HG03280 (cell line): ENCODE data around the gene TLR9.
A peak's percentile ranks its signal among the peaks of the same experiment; 100 is the strongest.

ENCODE experiments used
- ATAC-seq: cut with Tn5 transposase; IDR thresholded peaks from one replicate; pipeline ENCODE4 v1.9.1; 2021; ENCODE audit warnings: mild to moderate bottlenecking, moderate library complexity; ENCODE audit not compliant: unreplicated experiment

TLR9 gene

DNA sequence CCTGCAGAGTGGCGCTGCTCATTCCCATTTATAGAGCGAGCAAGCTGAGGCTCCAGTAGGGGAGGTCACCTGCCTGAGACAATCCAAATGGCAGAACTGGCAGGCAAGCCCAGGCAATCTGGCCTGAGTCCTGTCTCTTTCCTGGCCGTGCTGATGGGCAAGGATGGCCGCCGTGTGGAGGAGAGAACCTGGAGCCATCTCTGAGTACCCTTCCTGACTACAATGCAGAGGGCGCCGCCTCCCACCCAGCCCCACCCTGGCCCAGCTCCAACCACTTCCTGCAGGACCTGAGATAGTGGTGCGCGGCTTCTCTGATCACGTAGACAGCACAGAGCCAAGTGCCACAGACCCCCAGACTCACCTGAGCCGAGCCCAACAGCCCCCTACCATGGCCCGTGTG, 7.0 kb downstream of the TLR9 start:
- no peak for ATAC-seq

DNA sequence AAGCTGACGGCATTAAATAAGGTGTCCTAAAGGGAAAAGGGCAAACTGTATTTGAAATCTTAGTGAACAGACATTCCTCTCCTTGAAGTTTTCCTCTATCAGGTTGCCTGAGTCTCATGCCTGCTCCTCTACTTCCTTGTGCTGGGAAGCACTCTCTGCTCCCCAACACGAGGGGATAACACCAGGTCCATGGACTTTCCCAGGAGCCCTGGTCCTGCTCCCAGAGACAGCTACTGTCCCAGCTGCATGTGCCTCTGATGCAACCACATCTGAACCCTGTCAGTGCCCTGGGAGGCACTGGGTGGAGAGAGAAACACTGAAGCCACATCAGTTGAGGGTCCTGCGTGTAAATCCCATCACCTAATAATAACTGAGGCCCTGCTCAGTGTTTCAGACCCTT, 7.4 kb downstream of the TLR9 start:
- ATAC-seq = no peak

DNA sequence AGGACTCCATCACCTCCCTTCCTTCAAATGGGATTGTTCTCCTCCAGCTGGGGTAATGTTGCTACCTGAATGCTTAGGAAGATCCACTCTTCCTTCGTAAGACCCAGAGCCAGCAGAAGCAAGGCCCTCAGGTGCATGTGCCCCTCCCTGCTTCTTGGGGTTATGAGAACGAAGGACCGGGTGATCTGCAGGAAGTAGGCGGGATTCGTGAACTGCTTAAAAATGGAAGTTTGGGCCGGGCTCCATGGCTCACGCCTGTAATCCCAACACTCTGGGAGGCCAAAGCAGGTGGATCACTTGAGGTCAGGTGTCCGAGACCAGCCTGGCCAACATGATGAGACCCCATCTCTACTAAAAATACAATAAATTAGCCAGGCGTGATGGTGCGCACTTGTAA, 8.0 kb downstream of the TLR9 start:
- ATAC-seq = no peak

DNA sequence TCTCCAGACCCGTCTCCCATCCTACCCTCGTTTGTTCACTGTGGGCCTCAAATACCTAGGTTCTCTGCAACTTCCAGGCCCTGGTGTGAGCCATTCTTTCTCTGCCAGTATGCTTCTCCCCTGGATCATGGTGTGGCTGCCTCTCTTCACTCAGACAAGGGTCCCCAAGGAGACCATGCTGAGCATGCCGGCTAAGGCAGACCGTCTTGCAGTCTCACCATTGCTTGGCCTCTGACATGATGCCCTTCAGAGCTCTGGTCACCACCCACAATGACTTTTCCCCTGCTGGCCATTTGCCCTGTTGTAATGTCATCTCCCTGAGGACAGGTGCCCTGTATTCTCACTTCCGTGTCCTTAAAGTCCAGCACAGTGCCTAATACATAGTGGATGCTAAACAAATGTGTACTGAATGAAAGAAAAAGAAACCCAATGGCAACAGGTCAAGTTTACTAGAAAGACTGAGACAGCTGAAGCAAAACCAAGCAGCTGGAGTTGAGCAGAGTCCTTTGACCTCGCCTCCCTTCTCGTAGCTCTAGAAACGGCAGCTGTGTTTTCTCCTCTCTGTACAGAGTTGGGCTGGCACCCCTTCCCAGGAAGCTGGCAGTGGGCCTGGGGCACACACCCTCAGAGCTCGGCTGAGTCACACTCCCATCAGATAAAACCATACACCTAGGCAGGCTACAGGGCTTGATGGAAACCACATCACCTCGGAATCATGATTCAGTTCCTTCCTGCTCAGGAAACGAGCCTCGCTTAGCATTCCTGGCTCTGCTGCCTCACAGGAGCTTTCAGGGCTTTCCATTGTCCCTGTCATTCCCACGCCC, 8.6 kb downstream of the TLR9 start:
- no peak for ATAC-seq

DNA sequence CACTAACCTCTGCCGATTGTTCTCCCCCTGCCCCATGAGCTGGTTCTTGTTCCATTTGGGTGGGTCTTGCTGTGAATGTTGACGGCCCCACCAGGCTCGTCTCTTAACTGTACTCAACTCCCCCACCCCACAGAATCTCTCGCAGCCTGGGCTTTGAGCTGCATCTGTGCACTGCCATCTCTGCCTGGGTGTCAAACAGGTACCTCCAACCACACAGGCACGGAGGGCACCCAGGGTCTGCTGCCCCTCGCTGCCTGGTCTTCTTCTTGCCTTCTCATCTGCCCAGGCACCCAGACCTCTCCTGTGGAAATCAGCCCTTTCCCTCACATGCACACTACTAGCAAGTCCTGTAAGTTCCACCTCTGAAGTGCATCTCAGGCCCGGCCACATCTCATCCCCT, 10.1 kb downstream of the TLR9 start:
- ATAC-seq = no peak

DNA sequence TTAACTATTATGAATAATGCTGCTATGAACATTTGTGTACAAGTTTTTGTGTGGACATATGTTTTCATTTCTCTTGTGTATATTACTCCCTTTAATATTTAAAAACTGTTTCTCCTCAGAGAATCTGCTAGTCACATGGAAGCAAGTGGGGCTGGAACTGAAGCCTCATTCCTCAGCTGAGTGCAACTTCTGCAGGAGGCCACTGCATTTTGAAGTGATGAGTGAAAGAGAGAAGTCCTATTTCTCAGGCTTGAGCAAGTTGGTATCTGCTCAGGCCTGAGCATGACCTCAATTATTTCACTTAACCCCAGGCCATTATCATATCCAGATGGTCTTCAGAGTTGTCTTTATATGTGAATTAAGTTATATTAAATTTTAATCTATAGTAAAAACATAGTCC, 11.5 kb downstream of the TLR9 start:
- ATAC-seq = no peak

DNA sequence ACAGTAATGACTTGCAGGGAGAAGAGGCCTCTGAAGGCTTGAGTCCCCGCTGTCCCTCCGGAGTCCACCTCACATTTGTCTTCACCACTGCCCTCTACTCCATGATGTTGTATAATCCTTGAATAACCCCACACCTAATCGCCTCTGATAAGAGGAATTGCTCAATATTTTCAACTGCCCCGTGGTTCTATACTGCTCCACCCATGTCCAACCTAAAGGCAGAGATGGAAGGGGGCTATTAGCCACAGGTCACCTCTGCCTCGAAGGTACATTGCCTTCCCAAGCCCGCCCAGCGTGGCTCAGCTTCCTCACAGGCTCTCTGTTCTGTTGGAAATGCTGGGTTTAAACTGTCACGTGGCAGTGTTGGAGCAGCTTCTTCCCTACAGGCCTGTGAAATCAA, 12.4 kb downstream of the TLR9 start:
- ATAC-seq = no peak

DNA sequence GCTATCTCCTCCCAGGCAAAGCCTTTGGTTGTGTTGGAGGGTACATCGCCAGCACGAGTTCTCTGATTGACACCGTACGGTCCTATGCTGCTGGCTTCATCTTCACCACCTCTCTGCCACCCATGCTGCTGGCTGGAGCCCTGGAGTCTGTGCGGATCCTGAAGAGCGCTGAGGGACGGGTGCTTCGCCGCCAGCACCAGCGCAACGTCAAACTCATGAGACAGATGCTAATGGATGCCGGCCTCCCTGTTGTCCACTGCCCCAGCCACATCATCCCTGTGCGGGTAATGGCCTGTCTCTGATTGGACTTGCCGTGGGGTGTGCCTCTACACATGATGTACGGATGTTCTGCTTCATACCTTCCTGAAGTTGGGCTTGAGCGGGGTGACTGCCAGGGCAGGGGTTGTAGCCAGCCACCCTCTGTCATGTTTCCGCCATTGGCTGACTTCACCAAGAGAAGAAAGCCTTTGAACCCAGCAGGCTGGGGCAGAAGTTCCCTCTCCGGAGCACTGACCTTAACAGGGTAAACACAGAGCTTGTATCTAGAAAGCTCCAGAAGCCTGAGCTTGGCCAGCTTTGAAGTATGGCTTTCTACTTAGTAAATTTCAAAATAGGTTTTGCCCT, 14.1 kb downstream of the TLR9 start:
- ATAC-seq = no peak

DNA sequence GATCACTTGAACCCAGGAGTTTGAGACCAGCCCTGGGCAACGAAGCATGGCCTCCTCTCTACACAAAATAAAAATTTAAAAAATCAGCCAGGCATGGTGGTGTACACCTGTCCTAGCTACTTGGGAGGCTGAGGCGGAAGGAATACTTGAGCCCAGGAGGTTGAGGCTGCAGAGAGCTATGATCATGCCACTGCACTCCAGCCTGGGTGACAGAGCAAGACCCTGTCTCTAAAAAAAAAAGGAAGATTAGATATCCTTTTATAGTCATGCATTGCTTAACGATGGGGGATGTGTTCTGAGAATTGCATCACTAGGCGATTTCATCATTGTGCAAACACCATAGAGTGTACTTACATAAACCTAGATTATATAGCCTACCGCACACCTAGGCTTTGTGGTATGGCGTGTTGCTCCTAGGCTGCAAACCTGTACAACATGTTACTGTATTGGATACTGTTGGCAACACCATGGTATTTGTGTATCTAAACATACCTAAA, 14.8 kb downstream of the TLR9 start:
- no peak for ATAC-seq

DNA sequence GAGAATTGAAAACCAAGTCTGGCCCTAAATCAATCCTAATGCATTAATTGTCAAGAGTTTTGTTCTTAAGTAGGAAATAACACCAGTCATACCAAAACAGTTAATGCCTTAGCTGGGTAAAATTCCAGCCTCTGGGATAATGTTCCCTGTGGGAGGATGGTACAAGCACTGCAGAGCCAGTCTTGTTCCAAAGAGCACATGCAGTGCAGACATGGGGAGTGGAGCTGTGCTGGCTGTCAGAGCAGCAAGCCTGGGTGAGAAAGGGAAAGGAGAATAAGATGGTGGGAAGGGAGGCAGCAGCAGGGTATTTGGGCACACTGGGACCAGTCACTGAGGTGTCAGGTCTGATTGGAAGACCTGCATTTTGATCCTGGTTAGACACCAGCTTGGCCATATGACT, 15.4 kb downstream of the TLR9 start:
- ATAC-seq = no peak

DNA sequence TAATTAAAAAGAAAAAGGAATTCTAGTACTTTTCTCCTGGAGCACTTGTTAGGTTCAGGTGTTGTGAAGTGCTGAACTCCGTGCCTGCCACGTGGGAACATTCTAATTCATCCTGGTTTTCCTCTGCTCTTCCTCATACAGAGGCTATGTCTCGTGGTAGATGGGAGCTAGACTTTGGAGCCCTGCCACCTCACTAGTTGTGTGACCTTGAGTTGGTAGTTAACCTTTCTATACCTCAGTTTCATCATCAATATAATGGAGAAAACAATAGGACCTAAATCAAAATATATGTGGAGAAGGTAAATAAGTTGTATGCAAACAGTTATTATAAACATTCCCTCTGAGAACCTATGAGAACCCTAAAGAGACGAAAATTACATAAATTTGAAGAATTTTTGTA, 16.9 kb downstream of the TLR9 start:
- no peak for ATAC-seq

DNA sequence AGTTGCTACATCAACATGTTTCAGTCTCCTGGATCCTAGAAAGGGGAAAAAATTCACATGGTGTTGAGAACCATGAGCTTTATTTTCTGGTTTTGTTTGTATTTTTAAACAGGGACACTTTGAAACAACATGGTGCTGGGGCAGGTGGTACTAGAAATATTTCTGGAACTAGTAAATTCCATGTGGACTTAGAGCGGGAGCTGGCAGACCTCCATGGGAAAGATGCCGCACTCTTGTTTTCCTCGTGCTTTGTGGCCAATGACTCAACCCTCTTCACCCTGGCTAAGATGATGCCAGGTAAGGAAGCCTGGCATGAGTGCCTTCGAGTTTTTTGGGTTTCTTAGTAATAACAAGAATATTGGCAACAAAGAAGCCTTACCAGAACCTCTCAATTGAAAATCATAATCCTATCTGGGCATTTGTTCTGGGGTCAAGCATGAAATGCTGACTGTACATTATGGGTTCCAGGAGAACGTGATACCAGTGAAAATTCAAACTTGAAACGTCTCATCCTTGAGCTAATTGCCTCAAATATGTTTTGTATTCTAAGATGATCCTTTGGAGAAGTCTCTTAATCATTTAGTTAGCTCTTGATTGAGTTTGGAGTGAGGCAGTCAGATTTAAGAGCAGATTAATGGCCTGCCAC, 19.6 kb downstream of the TLR9 start:
- ATAC-seq = no peak

DNA sequence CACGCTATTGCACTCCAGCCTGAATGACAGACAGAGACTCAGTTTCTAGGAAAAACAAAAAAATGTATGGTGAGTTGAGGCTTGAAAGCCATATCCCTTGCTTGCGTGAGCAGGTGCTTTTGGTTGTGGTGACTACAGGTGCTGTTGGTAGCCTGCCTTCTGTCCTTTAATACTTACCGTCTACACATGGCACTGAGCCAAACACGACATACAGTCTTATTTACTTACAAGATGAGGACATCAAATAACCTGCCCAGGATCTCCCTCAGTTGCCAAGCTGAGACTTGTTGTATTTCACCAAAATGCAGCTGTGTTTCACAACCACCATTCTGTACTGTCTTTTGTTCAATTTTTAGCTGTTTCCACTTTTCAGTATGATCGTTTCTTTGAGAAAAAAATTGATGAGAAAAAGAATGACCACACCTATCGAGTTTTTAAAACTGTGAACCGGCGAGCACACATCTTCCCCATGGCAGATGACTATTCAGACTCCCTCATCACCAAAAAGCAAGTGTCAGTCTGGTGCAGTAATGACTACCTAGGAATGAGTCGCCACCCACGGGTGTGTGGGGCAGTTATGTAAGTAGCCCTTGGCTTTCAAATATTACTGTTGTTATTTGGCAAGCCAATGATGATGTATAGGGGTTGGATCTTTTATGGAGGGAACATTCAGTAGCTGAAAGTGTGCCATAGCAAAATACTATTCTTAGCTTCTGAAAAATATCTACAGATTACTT, 20.9 kb downstream of the TLR9 start:
- ATAC-seq = no peak

DNA sequence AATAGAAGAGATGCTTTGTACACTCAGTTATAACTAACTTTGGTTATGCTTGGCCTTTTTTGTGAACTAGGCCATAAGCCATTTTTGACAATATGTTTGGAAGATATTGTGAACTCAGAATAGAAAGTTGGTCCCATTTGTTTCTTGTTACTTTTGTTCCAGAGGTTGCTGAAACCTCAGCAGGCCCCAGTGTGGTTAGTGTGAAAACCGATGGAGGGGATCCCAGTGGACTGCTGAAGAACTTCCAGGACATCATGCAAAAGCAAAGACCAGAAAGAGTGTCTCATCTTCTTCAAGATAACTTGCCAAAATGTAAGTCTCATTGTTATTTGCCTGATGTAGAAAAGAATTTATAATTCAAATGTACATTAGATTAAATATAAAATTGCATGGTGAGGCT, 21.7 kb downstream of the TLR9 start:
- no peak for ATAC-seq

DNA sequence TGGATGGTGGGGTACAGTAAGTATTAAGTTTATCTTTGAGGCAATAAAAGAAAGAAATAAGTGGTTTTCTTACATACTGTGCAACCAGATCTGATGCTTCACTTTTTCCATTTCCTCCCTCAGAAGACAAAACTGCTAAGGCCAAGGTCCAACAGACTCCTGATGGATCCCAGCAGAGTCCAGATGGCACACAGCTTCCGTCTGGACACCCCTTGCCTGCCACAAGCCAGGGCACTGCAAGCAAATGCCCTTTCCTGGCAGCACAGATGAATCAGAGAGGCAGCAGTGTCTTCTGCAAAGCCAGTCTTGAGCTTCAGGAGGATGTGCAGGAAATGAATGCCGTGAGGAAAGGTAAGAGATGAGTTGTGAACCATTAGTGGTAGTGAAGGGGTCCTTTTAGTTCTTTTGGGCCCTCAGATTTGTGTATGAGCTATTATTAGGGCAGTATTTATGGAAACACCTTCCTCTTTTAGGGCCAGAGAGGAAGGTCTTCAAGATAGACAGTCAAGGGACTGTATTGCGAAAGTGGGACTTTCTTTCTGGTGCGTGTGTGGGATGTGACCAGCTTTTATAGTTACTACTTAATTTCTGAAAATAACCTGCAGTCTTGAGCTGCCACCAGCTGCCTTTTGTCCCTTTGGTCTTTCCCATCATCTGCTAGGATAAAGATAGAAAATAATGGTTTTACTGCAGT, 22.9 kb downstream of the TLR9 start:
- no peak for ATAC-seq

DNA sequence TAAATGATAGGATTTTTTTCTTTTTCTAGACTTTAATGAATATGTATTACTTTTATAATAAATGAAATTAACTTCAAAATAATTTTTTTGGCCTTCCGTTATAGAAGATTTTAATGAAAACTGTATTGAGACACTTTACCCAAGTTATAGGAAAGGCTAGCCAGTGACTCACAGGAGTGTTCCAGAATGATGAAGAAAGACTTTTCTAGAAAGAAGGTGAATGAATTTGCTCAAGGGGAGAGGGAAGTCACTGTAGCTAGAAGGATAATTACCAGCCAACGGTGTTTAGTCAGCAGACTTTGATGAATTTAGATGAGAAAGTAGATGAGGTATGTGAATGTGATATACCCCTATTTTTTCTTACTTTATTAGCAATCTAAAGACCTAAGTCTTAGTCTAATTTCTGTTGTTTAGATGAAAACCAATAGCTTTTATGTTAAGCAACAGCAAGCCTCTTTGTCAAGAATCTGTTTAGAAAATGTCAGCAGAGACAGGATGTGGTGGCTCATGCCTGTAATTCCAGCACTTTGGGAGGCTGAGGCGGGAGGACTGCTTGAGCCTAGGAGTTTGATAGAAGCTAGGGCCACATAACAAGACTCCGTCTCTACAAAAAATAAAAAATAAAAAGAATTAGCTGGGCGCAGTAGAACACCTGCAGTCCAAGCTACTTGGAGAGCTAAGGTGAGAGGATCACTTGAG, 24.3 kb downstream of the TLR9 start:
- no peak for ATAC-seq

DNA sequence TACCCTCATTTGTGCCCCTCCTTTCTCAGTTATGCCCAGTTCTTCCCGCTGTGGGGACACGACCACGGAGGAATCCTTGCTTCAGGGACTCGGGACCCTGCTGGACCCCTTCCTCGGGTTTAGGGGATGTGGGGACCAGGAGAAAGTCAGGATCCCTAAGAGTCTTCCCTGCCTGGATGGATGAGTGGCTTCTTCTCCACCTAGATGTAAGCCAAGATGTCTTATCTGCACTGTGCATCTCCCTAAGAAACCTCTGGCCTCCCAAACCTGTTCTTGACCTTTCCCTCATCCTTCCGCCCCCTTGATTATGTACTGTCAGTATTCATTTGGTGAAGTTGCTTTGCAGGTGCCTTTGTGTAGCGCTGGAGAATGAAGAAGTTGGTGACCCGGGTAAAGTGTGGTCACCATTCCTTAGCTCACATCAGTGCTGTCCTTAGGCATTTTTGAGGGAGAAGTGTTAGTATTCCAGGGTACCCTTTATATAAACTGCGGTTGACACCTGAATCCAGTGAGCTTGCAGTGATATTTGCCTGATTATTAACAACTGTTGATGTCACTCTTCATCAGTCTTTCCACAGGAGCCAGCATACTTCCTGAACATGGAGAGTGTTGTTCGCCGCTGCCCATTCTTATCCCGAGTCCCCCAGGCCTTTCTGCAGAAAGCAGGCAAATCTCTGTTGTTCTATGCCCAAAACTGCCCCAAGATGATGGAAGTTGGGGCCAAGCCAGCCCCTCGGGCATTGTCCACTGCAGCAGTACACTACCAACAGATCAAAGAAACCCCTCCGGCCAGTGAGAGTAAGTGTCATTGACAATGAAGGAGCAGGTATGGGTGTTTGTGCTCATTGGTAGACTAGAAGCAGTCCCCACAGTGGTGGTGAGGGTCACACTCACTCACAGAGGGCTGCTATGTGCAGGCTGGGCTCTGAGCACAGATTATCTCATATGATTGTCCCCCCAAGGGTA, 26.5 kb downstream of the TLR9 start:
- ATAC-seq = no peak

DNA sequence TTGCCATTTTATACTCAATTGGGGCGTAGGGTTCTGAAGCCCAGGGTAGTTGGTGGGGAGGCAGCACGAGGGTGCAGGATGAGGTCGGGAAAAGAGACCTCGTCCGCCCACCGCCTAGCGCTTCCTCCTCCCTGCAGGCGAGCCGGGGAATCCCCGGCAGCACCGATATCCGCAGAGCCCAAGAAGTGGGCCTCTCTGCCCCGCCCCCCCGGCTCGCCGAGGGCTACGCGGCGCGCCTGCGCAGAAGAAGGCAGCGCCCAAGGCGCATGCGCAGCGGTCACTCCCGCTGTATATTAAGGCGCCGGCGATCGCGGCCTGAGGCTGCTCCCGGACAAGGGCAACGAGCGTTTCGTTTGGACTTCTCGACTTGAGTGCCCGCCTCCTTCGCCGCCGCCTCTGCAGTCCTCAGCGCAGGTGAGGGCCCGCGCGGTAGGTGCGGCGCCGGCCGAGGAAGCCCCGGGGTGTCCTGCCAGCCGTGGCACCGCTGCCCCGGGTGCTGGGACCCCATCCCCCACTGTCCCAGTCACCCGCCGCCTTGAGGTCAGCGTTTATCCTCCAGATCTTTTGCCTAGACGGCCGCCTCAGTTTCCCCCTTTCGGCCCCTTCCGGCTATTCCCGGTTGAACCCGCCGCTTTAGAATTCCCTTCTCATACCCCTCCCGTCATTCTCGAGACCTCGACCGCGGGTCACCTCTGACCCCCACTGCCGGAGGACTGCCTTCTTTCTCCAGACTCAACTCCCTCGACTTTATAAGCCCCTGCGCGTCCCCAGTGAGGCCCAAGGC, 27.4 kb downstream of the TLR9 start, which contains the start of gene ALAS1:
Gene ALAS1, plus strand, starts transcription at position 319 of the 784 bp plus-strand sequence. CDS start 1,082 bp downstream, outside the sequence.
- peak; percentile 87 for ATAC-seq
